Activated CD4-positive, alpha-beta T cell treated with anti-CD3 and anti-CD28 coated beads, Interleukin-2, Interleukin-6, amounts not matched to agents 100 ng/mL and 50 ng/mL, durations not matched to agents 16 hours and 8 hours (primary cell): ENCODE results near the gene FAM222A.

ENCODE experiments used
- DNase-seq: peaks from one replicate; pipeline ENCODE4 v3.0.0-alpha.2; 2020

Gene FAM222A

DNA sequence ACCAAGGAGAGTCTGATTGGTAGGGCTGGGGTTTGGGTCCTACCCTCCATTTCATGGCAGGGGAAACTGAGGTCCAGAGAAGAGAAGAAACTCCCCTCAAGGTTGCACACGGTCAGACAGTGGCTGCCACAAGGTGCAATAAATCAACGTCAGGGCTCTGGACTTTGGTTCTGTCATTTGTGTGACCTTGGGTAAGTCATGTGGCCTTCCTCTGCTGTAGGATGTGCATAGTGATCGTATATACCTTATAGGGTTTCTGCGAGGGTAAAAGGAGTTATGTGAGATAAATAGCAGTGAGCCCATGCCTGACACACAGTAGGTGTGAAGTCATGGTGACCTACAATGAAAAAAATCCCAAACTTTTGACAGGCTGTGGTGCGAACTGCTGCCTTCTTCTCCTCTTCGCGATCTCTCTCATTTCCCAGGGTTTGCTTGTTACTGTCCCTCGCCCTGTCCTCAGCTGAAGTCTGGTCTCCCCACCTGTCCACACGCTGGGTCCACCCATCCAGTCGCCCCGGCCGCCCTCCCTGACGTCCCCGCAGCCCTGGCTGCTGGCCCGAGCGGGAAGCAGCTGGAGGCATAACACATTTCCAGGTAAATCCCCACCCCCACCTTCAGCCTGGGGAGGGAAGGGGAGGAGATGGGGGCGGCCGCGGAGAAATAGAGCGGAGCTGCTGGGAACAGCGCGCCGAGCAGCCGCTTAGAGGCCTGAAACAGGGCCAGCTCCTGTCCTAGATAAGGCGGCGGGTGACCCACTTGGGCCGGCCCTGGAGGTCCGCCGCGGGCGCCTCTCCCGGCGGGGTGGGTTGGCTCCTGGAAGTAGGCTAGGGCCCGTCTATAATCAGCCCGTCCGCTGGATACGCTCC is 1.8 kb upstream of the FAM222A start:
- no peak for DNase-seq

DNA sequence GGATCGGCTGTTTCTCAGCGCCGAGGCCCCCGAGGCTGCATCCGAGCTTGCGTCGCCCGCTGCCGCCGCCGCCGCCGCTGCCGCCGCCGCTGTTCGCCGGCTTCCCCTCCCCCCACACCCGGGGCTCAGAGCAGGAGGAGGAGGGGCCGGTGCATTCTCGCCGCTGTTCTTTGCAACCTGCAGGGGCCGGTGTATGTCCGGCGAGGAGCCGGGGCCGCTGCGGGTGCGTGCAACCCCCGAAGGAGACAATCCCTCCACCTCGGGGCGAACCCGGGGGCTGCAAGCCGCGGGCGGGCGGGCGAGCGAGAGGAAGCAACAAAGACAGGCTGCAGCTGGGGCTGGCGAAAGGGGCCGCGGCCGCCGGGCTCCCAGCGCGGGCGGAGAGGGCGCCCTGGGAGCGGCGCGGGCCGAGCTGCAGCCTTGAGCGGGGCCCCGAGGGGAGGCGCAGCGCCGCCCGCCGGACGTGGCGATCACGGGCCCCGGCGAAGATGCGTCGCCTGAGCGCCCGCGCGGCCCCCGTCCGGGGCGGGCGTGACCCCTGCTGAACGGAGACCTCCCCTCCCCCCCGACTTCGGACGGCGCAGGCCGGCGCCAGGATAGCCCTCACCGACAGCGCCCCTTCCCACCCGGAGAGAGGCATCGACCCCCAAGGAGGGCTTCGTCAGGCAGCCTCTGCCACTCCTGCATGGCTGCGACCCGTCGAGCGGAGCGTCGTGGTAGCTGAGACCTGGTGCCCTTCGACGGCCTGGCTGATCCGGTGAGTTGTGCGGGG is 702 bp downstream of the FAM222A start:
- DNase-seq, result peak; percentile 37

DNA sequence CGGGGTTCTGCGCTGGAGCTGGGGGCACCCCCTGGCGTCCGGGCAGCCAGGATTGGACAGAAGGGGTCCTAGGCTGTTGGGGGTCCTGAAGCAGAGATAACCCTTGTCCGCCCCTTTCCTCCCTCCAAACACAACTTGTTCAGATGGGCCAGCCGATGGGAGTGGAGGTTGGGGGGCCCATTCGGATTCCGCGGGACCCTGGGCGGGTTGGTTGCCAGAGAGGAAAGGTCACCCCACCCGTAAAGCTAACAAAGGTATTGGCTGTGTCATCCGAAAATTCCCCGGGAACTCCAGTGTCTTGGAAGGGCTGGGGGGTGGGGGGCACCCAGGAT is 1.3 kb downstream of the FAM222A start:
- no peak for DNase-seq

DNA sequence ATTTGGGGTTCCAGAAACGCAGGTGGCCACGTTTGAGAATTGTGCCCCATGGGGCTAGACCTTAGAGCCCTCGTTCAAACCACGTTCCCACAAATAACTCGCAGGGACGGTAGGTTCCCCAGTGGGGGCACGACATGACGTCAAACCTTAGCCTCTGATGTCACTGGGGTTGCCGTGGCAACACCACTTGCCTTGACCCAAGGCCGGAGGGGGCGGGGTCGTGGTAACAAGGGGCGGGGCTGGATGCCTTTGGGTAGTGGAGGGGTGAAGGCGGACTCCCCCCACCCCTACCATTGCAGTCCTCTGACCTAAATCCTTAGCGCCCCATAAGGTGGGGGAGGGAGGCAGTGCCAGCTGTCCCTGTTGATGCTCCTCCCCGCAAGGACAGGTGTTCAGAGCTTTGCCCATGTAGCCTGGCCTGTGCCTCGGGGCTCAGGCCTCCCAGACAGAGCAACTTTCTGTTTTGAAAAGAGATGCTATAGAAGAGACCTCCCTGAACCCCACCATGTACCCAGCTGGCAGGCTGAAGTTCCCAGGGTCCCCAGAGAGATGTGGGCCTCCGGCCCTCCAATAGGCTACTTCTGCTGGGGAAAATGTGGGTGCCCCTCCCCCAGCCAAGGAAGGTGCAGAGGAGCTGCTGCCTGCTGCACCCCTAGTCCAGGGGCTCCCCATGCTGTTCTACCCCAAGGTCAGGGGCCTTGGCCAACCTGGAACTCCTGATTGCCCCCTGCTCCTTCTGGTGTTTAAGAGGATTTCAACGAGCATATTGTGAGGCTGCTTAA is 1.9 kb downstream of the FAM222A start:
- DNase-seq, result no peak

DNA sequence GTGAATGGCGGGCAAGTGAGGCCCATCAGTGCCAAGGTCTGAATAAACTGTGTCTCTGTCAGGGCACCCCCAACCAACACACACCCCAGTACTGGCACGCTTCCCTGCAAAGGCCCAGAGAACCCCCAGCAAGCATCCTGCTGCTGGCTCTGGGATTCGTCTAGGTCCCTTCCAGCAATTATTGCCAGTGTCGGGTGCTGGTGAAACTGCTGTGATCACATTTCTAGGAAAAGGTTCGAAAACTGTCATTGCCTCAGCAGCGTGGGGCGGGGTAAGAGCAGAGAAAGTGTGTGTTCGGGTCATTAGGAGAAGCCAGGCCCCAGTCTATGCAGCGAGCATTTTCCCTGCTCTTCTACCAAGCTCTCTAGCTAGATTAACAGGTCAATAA is 2.5 kb downstream of the FAM222A start:
- DNase-seq, result no peak

DNA sequence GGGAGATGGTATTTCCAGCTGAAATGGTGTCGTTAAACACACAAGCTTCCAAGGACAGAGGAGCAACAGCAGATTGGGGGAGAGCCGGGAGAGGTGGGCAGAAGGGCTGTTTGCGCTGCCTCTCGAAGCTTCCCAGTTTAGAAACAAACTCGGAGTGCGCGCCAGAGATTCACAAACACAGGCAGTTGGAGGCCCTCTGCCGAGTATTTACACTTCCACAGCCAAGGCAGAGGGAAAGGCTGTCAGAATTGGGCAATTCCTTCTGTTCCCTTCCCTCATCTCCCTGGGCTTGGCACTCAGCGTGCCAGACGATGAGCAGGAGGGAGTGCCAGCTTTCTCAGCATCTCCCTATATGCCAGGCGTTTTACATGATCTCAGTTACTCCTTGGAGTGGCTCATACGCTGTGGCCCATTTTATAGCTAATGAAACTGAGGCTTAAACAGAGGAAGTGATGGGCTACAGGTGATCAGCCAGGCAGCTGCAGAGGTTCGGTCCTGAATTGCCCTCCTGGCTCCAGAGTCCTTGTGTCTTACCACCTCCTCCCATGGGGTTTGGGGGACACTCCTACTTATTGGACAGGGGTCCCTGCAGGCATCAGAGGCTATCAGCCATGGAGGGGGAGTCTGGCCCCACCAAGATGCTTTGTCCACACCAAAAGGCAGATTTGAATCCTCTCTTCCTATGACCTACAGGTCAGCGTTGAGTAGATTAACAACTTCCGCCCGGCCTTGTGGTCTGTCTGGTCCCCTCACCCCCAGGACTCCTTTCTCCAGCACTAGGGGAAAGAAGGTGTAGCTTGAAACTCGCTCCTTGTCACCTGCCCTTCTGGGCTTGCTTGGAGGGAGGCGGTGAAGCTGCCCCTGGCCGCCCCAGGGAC is 3.1 kb downstream of the FAM222A start:
- no peak for DNase-seq

DNA sequence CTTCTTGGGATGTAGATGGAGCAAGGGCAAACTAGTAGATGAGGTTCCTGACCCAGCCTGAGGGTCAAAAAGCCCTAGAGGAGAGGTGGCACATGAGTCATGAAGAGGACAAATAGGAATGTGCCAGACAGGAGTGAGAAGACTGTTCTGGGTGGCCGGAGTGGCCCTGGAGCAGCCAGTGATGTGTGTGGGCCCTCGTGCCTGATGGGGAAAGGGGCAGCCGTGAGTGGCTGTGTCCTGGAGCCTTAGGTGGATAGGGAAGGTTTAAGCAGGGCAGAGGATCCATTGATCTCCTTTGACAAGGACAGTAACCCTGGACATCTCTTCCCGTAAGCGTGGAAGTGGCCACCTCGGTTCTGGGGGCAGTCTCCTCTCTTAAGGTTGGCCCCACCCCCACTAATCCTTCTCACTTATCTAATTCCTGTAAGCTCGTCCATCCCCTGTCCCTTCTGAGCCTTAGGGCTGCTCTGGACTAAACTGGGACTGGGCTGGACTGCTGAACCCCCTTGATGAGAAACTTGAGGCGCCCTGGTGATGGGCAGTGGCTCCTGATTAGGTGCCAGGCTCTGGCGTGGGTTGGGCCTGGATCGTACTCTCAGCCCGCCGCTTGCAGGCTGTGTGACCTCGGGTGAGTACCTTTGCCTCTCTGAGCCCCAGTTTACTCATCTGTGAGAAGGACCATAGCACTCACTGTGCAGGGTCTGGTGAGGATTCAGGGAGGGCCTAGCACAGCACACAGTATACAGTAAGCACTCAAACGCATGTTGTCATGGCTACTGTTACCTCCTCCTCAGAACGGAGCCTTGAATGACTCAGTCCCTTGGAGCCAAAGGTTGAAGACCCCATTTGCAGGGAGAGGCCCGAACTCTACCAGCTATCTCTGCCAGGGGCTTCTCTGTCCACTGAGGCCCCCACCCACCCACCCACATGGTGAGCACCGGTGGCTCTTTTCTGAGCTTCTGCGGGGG is 4.0 kb downstream of the FAM222A start:
- no peak for DNase-seq

DNA sequence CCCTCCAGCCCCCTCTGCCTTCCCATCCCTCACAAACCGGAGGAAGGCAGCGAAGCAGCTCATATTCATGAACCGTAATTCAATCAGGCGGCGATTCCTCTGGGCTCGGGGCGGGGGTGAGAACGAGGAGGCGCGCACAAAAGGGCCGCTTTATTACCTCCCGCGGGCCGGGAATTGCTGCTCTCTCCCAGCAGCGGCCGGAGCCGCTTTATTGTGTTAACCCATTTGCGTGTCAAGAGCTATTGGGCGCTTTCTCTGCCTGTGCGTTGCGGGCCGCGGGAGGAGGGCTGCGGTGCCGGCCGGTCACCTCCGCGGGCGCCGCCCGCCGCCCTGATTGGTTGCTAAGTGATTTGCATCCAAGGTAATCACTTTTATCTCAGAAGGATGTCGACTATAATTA is 4.8 kb downstream of the FAM222A start:
- no peak for DNase-seq

DNA sequence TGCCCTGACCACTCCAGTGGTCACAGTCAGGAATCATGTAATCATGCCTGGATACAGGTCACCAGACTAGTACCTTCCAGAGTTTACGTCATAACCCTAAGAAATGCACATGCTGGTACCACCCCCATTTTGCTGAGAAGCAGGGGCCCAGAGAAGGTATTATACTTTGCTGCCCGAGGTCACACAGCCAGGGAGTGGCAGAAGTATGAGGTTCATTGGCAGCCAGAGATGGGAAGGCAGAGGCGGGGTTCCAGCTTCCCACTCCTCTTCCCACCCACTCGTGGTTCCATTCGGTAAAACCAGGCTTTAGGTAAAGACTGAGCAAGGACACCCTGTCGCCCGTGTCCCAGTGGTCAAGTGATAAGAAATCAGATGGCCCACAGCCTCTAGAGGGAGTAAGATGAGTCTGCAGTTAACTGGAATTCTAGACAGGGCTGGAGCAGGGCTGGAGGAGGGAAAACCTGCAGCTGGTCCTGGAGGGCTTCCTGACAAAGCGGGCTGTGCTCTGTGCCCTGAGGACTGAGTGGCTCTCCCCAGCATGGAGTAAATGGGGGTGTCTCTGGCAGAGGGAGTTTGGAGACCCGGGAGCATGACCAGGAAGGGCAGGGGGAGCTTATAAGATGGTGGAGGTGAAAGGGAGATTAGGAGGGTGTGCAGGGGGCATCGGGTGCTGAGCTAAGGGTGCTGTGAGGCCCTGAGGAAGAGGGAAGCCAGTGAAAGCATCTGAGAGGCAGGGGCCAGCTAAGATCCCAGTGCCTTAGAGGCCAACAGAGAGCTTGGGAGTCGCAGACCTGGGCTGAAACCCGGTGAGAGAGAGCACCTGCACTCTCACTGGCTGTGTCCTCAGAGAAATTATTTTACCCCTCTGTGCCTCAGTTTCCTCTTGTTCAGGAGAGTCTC is 5.7 kb downstream of the FAM222A start:
- DNase-seq, result no peak

DNA sequence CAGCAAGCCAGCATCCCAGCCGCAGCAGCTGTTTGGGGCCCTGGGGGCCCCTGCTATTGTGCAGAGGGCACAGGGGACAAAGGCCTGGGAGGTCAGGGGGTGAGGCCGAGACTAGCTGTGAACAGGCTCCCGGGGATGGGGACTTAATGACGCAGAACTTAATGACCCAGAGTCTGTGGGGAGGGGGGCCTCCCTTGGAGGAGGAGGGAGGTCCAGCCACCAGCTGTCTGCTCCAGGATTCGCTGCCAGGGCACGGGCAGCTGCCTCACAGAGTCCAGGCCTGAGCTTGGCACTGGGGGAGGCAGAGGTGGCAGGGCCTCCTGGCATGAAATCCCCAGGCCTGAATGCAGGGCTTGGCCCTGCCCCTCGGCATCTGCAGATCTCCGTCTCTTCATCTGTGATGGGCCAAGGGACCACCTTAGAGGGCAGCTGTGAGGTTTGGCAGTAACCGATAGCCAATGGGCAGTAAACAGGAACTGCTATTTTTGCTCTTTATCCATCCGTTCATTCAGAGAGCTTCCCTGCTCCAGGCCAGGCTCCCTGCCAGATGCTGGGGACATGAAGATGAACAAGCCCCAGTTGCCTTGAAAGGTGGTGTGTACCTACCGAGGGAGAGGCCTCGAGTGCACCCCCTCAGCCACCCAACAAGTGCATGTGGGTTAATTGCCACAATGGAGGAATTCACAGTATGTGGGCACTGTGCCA is 6.7 kb downstream of the FAM222A start:
- DNase-seq, result no peak

DNA sequence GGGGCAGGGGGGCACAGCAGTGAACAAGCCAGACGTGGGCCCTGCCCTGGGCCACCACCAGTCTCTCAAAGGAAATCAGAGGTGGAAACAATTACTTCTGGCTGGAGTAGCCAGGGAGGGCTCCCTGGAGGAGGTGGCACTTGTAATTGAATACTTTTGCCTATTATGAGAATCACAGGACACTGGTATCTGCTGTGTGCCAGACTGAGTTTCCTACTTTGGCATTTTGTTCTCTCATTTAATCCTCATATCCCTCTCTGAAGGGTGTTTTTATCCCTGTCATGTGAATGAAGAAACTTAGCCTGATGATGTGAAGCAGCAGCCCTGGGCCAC is 7.2 kb downstream of the FAM222A start:
- no peak for DNase-seq

DNA sequence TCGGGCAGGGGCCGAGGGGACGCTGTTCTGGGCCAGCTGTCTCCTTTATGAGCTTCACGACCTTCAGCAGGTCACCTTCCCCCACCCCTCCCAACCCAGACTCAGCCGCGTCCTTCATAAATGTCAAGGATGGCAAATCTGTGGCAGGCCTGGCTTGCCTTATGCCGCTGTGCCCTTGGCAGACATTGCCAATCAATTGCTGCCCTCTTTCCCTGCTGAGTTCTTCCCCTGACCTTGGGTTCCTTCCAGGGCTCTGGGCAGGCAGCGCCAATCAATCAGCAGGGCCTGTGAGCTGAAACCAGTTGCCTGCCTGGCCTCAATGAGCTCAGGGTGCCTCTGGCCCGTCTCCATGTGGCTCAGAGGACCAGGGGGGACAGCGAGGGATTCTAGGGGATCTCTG is 7.7 kb downstream of the FAM222A start:
- no peak for DNase-seq

DNA sequence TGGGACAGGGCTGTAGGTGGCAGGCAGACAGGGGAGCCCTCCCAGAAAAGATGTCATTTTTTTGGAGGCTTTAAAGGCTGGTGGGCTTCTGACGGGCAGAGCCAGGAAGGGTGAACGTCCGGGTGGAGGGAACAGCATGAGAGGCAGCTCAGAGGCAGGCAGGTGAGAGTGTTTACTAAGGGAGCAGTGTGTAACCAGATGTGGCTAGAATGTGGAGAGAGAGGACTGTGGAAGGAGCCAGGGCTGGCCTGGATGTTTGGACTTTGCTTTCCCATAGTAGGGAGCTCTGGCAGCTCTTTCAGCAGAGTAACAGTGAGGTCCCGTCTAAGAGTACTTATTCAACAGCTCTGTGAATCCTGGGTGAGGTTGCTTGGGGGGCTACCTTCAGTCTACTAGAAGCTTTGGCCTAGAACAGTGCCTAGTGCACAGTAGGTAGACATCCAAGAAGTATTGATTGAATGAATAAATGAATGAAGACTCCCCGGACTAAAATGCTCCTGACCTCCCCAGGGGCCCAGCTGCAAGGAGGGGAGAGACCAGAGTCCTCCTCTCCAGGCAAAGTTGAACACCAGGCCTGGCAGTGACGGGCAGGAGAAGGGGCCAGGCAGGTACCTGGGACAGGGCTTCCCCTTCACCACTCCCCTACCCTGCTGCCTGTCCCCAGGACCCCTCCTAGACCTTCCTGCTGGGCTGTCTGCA is 8.5 kb downstream of the FAM222A start:
- DNase-seq, result no peak

DNA sequence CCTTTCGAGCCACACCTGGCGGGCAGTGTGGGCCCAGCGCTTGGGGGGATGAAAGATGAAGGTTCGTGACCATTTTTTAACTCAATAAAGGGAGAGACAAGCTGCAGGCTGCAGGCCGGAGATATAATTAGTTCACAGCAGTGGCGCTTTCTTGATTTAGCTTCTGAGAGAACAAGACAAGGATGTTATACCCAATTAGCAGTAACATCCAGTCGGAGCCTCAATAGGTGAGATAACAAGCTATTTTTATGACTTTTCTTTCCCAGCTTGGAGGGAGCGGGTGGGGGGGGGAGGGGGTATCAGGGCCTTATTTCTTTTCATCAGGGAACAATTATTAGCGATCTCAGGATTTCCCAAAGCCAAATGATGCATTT is 9.1 kb downstream of the FAM222A start:
- no peak for DNase-seq

DNA sequence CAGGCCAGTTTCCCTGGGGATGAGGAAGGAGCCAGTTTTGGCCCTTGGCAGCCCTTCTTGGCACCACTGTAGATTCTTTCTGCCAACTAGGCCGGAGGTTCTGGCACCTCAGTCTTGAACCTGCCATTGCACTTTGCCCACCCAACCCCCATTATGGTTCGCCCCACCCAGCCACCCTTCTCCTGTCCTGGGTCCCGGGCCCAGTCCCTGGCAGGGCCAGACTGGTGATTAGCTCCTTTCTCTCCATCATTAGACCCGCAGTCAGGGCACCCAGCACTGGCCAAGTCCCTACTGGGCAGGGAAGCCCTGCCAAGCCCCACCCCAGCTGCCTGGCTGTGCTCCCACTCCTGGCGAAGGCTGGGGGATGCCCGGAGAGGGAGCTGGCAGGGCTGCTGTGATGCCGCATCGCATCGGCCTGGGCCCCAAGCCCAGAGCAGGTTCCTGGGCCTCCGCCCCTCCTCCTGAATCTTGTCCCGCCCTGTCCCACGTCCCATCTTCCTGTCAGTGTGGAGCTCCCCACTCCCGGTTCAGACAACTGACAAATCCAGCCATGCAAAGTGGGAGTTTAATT is 9.8 kb downstream of the FAM222A start:
- DNase-seq, result no peak

DNA sequence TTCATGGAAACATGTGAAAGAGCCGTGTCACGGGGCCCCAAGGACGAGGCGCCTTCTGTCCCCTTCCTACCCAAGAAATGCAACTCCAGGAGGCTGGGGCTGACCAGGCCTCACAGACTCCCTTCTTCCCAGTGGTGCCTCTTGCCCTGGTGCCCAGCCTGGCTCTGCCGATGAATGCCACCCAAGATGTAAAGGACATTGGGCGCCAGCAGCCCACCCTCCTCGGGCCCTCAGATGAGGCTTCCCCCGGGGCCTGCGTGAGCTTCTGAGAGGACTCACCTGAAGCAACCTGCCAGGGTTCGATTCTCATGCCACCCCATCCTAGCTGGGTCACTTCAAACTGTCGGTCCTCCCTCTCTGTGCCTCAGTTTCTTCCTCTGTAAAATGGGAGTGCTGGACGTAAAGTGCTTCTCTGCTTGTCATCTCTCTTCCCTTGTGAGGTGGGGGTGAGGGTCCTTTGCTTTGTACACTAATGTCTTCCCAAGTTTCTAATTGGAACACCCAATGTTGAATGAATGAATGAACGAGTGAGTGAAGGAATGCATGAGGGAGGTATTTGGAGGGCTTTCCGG is 10.8 kb downstream of the FAM222A start:
- no peak for DNase-seq

DNA sequence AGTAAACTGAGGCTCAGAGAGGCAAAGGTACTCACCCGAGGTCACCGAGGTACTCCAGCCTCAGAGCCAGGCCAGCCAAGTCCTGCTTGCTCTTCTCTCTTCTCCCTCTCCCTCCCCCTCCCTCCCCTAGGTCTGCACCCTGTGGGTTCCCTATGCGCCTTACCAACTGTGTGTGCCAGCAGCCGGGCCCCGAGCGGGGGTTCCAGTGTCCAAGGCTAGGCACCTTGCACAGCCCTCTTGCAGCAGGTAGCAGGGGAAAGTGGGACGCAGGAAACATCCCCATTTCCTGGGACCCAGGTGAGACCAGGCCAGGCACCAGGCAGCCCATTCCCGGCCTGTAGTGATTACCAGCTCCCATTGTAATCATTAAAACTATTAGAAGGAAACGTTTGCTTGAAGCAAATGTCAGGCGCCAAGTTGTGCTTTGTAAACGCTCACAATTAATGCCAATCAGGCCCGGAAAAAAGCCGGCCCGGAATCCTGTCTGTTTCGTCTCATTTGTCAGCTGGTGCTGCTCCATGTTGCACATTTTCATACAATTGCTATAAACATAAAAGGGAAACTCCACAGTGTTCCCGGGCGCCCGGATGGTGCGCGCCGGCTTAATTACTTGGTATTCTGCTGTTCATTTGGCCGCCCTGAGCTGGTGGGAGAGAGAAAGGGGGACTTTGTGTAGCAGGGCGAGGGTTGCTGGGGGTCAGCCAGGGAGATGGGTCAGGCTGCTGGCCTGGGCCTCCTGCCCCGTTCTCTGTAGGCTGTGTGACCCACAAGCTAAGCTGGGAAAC is 11.9 kb downstream of the FAM222A start:
- no peak for DNase-seq

DNA sequence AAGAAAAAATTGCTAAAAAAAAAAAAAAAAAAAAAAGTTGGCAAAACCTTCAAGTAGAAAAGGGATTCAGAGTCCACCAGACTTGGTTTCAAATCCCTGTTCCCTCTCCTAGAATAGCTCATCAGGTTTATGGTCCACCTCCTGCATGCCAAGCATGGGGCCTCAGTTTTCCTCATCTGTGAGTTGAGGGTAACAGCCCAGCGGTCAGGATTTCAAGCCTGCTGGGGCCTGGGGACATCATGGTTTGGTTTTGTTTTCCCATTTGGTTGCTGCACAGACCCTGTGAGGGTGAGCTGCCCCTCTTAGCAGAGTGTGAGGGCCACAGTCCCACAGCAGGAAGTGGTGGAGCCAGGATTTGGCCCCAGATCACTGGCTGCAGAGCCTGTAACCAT is 12.5 kb downstream of the FAM222A start:
- DNase-seq, result no peak
